ENCODE results near the gene PLA2R1. TPM values are rescaled to one million over a fixed set of nuclear protein-coding genes. Genes with fewer than 3 reads are reported as not detected.

Gene PLA2R1
- total and polyA plus RNA-seq, 7 donors: 0.17 to 0.97 (median 0.26) TPM

- DNase-seq (no peak), ATAC-seq (no peak)
- no peak for TF ChIP-seq CTCF (IDR thresholded peaks at IDR 0.05)
- no peaks in the 10 kb centered on the region for H3K36me3 ChIP-seq (ENCODE audit: insufficient read depth in 1 of 2, low read depth in 1 of 2)
- H3K4me1 ChIP-seq: no peaks in the 10 kb centered on the region
- intact Hi-C loops (cut with DNase I): no loop called here
- no peak overlapping the region for H3K4me3 ChIP-seq
- no peak overlapping the region for H3K27ac ChIP-seq
- H3K9me3 ChIP-seq: no peaks in the 10 kb centered on the region
- H3K27me3 ChIP-seq (ENCODE audit: insufficient read depth in 3 of 3, low read length in 2 of 3): no peaks in the 10 kb centered on the region
- 79 to 95% (median 91%) methylated on average over 4 of the region's 4 CpGs for WGBS, 3 donors
Measured at GRCh38 chr2:159961451-159961850, 101.0 kb downstream of the PLA2R1 start.

DNA sequence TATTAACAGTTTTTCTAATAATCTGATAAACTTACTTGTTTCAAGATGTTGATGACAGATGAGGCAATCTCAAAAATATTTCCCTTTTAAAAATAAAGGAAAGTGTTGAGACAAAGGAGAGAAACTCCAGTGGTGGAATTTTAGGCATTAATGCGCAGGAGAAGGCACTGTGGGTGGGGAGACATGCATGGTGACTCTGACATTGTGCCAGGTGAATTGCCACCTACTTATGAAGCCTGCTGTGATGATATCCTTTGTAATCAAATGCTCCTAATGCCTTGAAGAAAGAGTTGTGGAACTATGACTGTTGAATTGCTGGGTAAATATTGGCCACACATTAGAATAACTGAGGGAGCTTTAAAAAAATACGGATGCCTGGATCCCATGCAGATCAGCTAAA is 101.4 kb downstream of the PLA2R1 start:
- H3K36me3 ChIP-seq (ENCODE audit: insufficient read depth in 1 of 2, low read depth in 1 of 2): no peaks in the 10 kb centered on the region
- H3K9me3 ChIP-seq: no peaks in the 10 kb centered on the region
- TF ChIP-seq CTCF (IDR thresholded peaks at IDR 0.05): no peak
- H3K27ac ChIP-seq: no peak overlapping the region
- ATAC-seq (no peak), DNase-seq (no peak)
- no peaks in the 10 kb centered on the region for H3K27me3 ChIP-seq (ENCODE audit: insufficient read depth in 3 of 3, low read length in 2 of 3)
- no peak overlapping the region for H3K4me3 ChIP-seq
- intact Hi-C loops (cut with DNase I): no loop called here
- 77 to 82% (median 81%) methylated on average over 2 of the region's 2 CpGs for WGBS, 3 donors
- no peaks in the 10 kb centered on the region for H3K4me1 ChIP-seq

DNA sequence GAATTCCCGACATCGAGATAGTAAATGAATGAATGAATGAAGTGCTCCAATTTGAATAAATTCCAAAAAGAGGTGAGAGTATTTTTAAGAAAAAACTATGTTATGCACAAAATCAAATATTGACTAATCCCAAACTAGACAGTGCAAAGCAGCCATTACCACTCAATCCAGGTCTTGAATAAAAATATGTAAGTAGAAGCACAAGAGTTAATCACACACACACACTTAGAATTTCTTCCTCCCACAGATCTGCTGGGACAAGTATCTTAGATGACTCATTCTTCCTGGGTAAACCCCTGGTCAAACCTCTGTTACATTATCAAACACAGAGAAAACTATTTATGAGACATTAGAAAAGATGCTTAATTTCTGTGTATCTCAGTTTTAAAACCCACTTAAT is 102.0 kb downstream of the PLA2R1 start:
- Histone ChIP-seq H3K9me3 (no peaks in the 10 kb centered on the region), H3K36me3 (ENCODE audit: insufficient read depth in 1 of 2, low read depth in 1 of 2) (no peaks in the 10 kb centered on the region), H3K4me3 (no peak overlapping the region), H3K27me3 (ENCODE audit: insufficient read depth in 3 of 3, low read length in 2 of 3) (no peaks in the 10 kb centered on the region), H3K4me1 (no peaks in the 10 kb centered on the region), H3K27ac (no peak overlapping the region)
- DNase-seq: no peak
- WGBS, 3 donors: 92 to 94% (median 93%) methylated on average over 2 of the region's 2 CpGs
- TF ChIP-seq CTCF (IDR thresholded peaks at IDR 0.05): no peak
- ATAC-seq: no peak
- intact Hi-C loops (cut with DNase I): no loop called here

GRCh38 chr2:159959136-159959535 is 103.3 kb downstream of the PLA2R1 start:
- H3K9me3 ChIP-seq: no peaks in the 10 kb centered on the region
- H3K27ac ChIP-seq: no peak overlapping the region
- DNase-seq: no peak
- no peaks in the 10 kb centered on the region for H3K4me1 ChIP-seq
- intact Hi-C loops (cut with DNase I): no loop called here
- H3K36me3 ChIP-seq (ENCODE audit: insufficient read depth in 1 of 2, low read depth in 1 of 2): no peaks in the 10 kb centered on the region
- ATAC-seq: no peak
- H3K4me3 ChIP-seq: no peak overlapping the region
- 30 to 40% (median 34%) methylated on average over 3 of the region's 3 CpGs for WGBS, 3 donors
- TF ChIP-seq CTCF (IDR thresholded peaks at IDR 0.05): no peak
- no peaks in the 10 kb centered on the region for H3K27me3 ChIP-seq (ENCODE audit: insufficient read depth in 3 of 3, low read length in 2 of 3)

- ATAC-seq (no peak), DNase-seq (no peak)
- no peaks in the 10 kb centered on the region for H3K27me3 ChIP-seq (ENCODE audit: insufficient read depth in 3 of 3, low read length in 2 of 3)
- no peak overlapping the region for H3K27ac ChIP-seq
- intact Hi-C loops (cut with DNase I): no loop called here
- no peaks in the 10 kb centered on the region for H3K4me1 ChIP-seq
- WGBS, 3 donors: 85 to 91% (median 88%) methylated on average over 2 of the region's 2 CpGs
- H3K4me3 ChIP-seq: no peak overlapping the region
- no peaks in the 10 kb centered on the region for H3K9me3 ChIP-seq
- H3K36me3 ChIP-seq (ENCODE audit: insufficient read depth in 1 of 2, low read depth in 1 of 2): no peaks in the 10 kb centered on the region
- TF ChIP-seq CTCF (IDR thresholded peaks at IDR 0.05): no peak
Measured at GRCh38 chr2:159953136-159953823, 109.1 kb downstream of the PLA2R1 start.
